Common myeloid progenitor, CD34-positive (primary cell): ENCODE results near the gene TEX30.

ENCODE experiments used
- CTCF ChIA-PET: fragments of 350-600 bp; sonication (Branson Sonifier 250); formaldehyde crosslinking; loops from one replicate; lab custom pipeline; 2021; ENCODE audit warnings: antibody characterized with exemption; lab: Charles Lee
- POLR2A ChIA-PET: fragments of 350-600 bp; sonication (Branson Sonifier 250); formaldehyde crosslinking; loops from one replicate; lab custom pipeline; 2021; ENCODE audit warnings: antibody characterized with exemption; lab: Charles Lee
- DNase-seq, 3 donors: peaks; one replicate each; pipeline versions ENCODE4 v3.0.0 to v3.0.0-alpha.2; 2013
- H3K27ac ChIP-seq, 2 experiments: 1 replicate in 1 of 2; 2 replicates in 1 of 2; pipeline ENCODE4 v1.7.0; 2013; ENCODE audit warnings: inconsistent platforms in 2 of 2, low read length in 2 of 2, mild to moderate bottlenecking in 2 of 2, low read depth in 1 of 2, moderate library complexity in 1 of 2; ENCODE audit not compliant: severe bottlenecking in 2 of 2, insufficient read depth in 1 of 2, poor library complexity in 1 of 2
- H3K27me3 ChIP-seq, 5 experiments: replicated peaks in 2 of 5; 1 replicate in 3 of 5; 2 replicates in 2 of 5; pipeline versions ENCODE4 v1.6.1 to v1.7.0; 2013; ENCODE audit warnings: low read length in 4 of 5, mild to moderate bottlenecking in 2 of 5, moderate library complexity in 2 of 5, inconsistent platforms in 1 of 5; ENCODE audit not compliant: insufficient read depth in 5 of 5, control insufficient read depth in 4 of 5
- H3K36me3 ChIP-seq, 4 experiments: 1 replicate in 2 of 4; 2 replicates in 2 of 4; pipeline versions ENCODE4 v1.6.1 to v1.7.0; 2013; ENCODE audit warnings: low read length in 3 of 4, control low read depth in 1 of 4, mild to moderate bottlenecking in 1 of 4; ENCODE audit not compliant: control insufficient read depth in 4 of 4, insufficient read depth in 4 of 4
- H3K4me1 ChIP-seq, 4 experiments: 1 replicate in 3 of 4; 2 replicates in 1 of 4; pipeline versions ENCODE4 v1.6.1 to v1.7.1; 2013; ENCODE audit warnings: low read length in 3 of 4, mild to moderate bottlenecking in 3 of 4, control low read depth in 1 of 4, inconsistent platforms in 1 of 4, moderate library complexity in 1 of 4; ENCODE audit not compliant: control insufficient read depth in 4 of 4, insufficient read depth in 4 of 4; ENCODE audit errors: control extremely low read depth in 1 of 4
- H3K4me3 ChIP-seq, 7 experiments: 1 replicate in 4 of 7; 2 replicates in 3 of 7; pipeline versions ENCODE4 v1.5.1 to v1.7.0; 2013; ENCODE audit warnings: mild to moderate bottlenecking in 7 of 7, low read length in 6 of 7, moderate library complexity in 6 of 7, inconsistent platforms in 2 of 7, low read depth in 2 of 7, control low read depth in 1 of 7; ENCODE audit not compliant: insufficient read depth in 4 of 7, control insufficient read depth in 1 of 7; ENCODE audit errors: extremely low read depth in 1 of 7
- H3K9me3 ChIP-seq, 5 experiments: 1 replicate in 4 of 5; 2 replicates in 1 of 5; pipeline versions ENCODE4 v1.6.1 to v1.7.1; 2013; ENCODE audit warnings: low read length in 4 of 5, mild to moderate bottlenecking in 2 of 5, inconsistent platforms in 1 of 5, low read depth in 1 of 5, moderate library complexity in 1 of 5; ENCODE audit not compliant: control insufficient read depth in 4 of 5, insufficient read depth in 2 of 5; ENCODE audit errors: control extremely low read depth in 1 of 5
- WGBS: methylation state at CpG from one replicate; pipeline ENCODE4 v1.1.5; 2013; ENCODE audit not compliant: insufficient coverage; 5-methylcytosine and 5-hydroxymethylcytosine counted together

Gene TEX30

GRCh38 chr13:102761071-102761470, 12.5 kb downstream of the TEX30 start:
- Histone ChIP-seq H3K9me3 (no peaks in the 10 kb centered on the region), H3K36me3 (peaks cover 0 to 6% (median 3%) of the 10 kb centered on the region in 4 experiments), H3K27ac (no peak overlapping the region), H3K4me3 (no peak overlapping the region), H3K27me3 (no peaks in the 10 kb centered on the region), H3K4me1 (no peaks in the 10 kb centered on the region)
- POLR2A ChIA-PET: no interaction called here
- no peak for DNase-seq
- WGBS: no CpG with 5 or more reads among the region's 1 CpG
- CTCF ChIA-PET: interaction anchor here (1.4 kb wide), 1 partner anchor 10 kb away, joined by 3 read pairs; no protein-coding TSS in a partner anchor

- ChIA-PET POLR2A (interaction anchor here (1.3 kb wide), 1 partner anchor 18 kb away, joined by 3 read pairs; no protein-coding TSS in a partner anchor), CTCF (no interaction called here)
- Histone ChIP-seq H3K27me3 (no peaks in the 10 kb centered on the region), H3K27ac (no peak overlapping the region), H3K4me3 (no peak overlapping the region), H3K36me3 (no peaks in the 10 kb centered on the region), H3K4me1 (no peaks in the 10 kb centered on the region), H3K9me3 (no peaks in the 10 kb centered on the region)
- DNase-seq: no peak
- WGBS: 100% methylated on average over 1 of the region's 2 CpGs
Measured at GRCh38 chr13:102758842-102759241, 14.7 kb downstream of the TEX30 start.

- POLR2A ChIA-PET: no interaction called here
Measured at GRCh38 chr13:102757006-102757405, 16.6 kb downstream of the TEX30 start.

GRCh38 chr13:102751886-102752285, 21.7 kb downstream of the TEX30 start:
- H3K4me3 ChIP-seq: no peak overlapping the region
- CTCF ChIA-PET: no interaction called here
- no peak for DNase-seq
- H3K27me3 ChIP-seq: no peaks in the 10 kb centered on the region
- no peaks in the 10 kb centered on the region for H3K36me3 ChIP-seq
- WGBS: 100% methylated on average over 2 of the region's 3 CpGs
- peaks cover 0 to 5% (median 2%) of the 10 kb centered on the region in 5 experiments for H3K9me3 ChIP-seq
- no peak overlapping the region for H3K27ac ChIP-seq
- POLR2A ChIA-PET: no interaction called here
- no peaks in the 10 kb centered on the region for H3K4me1 ChIP-seq

More at GRCh38 chr13:102757006-102757405, 16.6 kb downstream of the TEX30 start:
- no CpG with 5 or more reads among the region's 1 CpG for WGBS
- Histone ChIP-seq H3K36me3 (no peaks in the 10 kb centered on the region), H3K4me1 (no peaks in the 10 kb centered on the region), H3K9me3 (peaks cover 0 to 3% (median 0%) of the 10 kb centered on the region in 5 experiments), H3K27ac (no peak overlapping the region), H3K4me3 (no peak overlapping the region), H3K27me3 (no peaks in the 10 kb centered on the region)
- no peak for DNase-seq
- CTCF ChIA-PET: no interaction called here

GRCh38 chr13:102742506-102742905, 31.1 kb downstream of the TEX30 start:
- Histone ChIP-seq H3K4me1 (peaks cover 0 to 4% (median 1%) of the 10 kb centered on the region in 4 experiments), H3K4me3 (no peak overlapping the region), H3K36me3 (no peaks in the 10 kb centered on the region), H3K27ac (no peak overlapping the region), H3K9me3 (peaks cover 0 to 3% (median 0%) of the 10 kb centered on the region in 5 experiments), H3K27me3 (no peaks in the 10 kb centered on the region)
- no peak for DNase-seq
- POLR2A ChIA-PET: no interaction called here
- CTCF ChIA-PET: no interaction called here

- Histone ChIP-seq H3K36me3 (no peaks in the 10 kb centered on the region), H3K9me3 (peaks cover 0 to 3% (median 0%) of the 10 kb centered on the region in 5 experiments), H3K27me3 (no peaks in the 10 kb centered on the region), H3K4me1 (peaks cover 3 to 8% (median 5%) of the 10 kb centered on the region in 4 experiments), H3K27ac (no peak overlapping the region), H3K4me3 (no peak overlapping the region)
- WGBS: 100% methylated on average over 1 of the region's 1 CpG
- CTCF ChIA-PET: no interaction called here
- POLR2A ChIA-PET: no interaction called here
- DNase-seq: no peak
Measured at GRCh38 chr13:102742101-102742500, 31.5 kb downstream of the TEX30 start.

- ChIA-PET POLR2A (no interaction called here), CTCF (no interaction called here)
- no peaks in the 10 kb centered on the region for H3K27me3 ChIP-seq
- peaks cover 0 to 7% (median 1%) of the 10 kb centered on the region in 4 experiments for H3K4me1 ChIP-seq
- no peaks in the 10 kb centered on the region for H3K9me3 ChIP-seq
- WGBS: 17% methylated on average over 3 of the region's 8 CpGs
- DNase-seq: peak; percentile 78 to 86 (median 84)
- H3K36me3 ChIP-seq: no peaks in the 10 kb centered on the region
- H3K27ac ChIP-seq: no peak overlapping the region
- H3K4me3 ChIP-seq: peak overlapping the region in 1 of 7 experiments; percentile 31
Measured at GRCh38 chr13:102729560-102730270, 43.9 kb downstream of the TEX30 start.
